AG20443 (cell line): ENCODE measurements around the gene RRP1B.
"Not testable (repeated sequence)": the region's sequence is repeated elsewhere in the genome, so short reads cannot be mapped to it uniquely, and the experiment has no call there.

Source experiments
- DNase-seq: peaks from one replicate; pipeline ENCODE4 v3.0.0; 2012; ENCODE audit warnings: low spot score, mixed read lengths

RRP1B gene

GRCh38 chr21:43659136-43660000 lies at the start of gene RRP1B, which contains the start of gene HSF2BP:
RRP1B (plus strand) TSS chr21:43659560; CDS start chr21:43659665, 105 bp downstream.
HSF2BP (minus strand) TSS chr21:43659488; CDS start chr21:43658096, 1,392 bp downstream.
- peak; percentile 98 for DNase-seq

GRCh38 chr21:43611598-43612369 lies 47.6 kb upstream of the RRP1B start:
- peak; percentile 69 for DNase-seq

GRCh38 chr21:43613755-43614638 lies 45.4 kb upstream of the RRP1B start:
- DNase-seq: peak; percentile 46

DNA sequence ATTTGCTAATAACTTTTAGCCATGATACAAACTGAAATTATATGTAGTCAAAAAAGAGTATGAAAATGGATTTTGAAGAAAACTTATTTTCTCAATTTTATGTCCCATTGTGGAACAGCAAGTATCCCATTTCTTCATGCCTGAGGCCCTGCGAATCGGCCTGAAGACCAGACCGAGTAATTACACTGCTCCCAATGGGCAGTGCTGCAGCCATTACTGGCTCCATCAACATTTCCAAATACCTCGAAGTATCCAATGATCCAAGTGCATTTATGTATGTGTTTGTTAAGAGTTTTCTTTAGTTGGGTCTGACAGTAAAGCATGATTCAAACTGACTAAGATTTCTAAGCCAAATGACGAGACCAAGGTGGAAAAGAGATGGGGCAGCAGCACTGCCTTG lies 44.5 kb upstream of the RRP1B start:
- no peak for DNase-seq

- DNase-seq: not testable (repeated sequence)
Observed at GRCh38 chr21:43616861-43617260, 42.5 kb upstream of the RRP1B start.

DNA sequence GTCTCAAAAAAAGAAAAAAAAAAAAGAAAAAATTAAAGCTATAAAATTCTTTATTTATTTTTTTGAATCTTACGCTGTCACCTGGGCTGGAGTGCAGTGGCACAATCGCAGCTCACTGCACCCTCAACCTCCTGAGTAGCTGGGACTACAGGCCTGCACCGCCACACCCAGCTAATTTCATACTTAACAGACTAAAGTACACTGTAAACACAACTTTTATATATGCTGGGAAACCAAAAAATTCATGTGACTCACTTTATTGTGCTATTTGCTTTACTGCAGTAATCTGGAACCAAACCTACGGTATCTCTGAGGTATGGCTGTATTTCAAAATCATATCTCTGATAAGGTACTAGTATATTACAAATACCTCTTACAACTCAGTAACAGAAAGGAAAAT lies 40.4 kb upstream of the RRP1B start:
- DNase-seq: no peak

DNA sequence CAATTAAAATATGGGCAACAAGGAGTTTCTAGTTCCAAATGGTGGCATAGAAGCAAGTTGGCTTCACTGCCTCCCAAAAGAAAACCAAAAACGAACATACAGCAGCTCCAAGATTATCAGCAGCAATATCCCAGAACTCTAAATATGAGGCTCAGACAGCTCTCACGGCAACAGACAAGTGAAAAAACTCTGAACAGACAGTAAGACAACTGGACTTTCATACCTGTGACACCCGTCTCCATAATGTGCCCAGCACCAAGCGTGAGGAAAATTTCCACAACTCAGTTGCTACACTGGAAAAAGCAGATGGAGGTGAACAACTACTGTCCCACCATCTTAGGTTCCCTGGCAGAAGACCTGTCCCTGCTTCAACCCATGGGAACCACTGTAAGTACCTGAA lies 40.0 kb upstream of the RRP1B start:
- no peak for DNase-seq

- no peak for DNase-seq
Observed at GRCh38 chr21:43619856-43620255, 39.5 kb upstream of the RRP1B start.

DNA sequence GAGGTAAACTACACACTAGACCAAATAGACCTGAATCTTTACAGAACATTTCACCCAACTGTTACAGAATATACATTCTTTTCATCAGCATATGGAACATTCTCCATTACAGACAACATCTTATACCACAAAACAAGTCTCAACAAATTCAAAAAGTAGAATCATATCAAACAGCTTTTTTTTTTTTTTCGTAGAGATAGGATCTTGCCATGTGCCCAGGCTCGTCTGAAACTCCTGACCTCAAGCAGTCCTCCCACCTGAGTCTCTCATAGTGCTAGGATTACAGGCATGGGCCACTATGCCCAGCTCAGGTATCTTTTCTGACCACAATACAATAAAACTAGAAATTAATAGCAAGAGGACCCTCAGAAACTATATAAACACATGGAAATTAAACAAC lies 36.6 kb upstream of the RRP1B start:
- no peak for DNase-seq

GRCh38 chr21:43623588-43623987 lies 35.8 kb upstream of the RRP1B start:
- DNase-seq: no peak

GRCh38 chr21:43624339-43624738 lies 35.0 kb upstream of the RRP1B start:
- DNase-seq: no peak

- DNase-seq: no peak
Observed at GRCh38 chr21:43626390-43626789, 33.0 kb upstream of the RRP1B start.

DNA sequence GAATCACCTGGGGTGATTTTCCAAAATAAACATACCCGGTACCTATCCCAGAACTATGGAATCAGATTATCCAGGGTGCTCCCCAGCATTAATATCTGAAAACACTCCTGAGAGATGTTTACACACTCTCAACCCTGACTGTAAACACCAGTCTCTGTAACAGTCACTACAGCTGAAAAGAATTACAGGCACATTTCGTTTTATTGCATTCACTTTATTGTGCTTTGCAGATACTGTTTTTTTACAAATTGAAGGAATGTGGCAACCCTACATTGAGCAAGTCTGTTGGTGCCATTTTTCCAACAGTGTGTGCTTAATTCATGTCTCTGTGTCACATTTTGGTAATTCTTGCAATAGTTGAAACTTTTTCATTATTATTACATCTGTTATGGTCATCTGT lies 31.8 kb upstream of the RRP1B start:
- no peak for DNase-seq

- DNase-seq: no peak
Observed at GRCh38 chr21:43631411-43632107, 27.8 kb upstream of the RRP1B start.

DNA sequence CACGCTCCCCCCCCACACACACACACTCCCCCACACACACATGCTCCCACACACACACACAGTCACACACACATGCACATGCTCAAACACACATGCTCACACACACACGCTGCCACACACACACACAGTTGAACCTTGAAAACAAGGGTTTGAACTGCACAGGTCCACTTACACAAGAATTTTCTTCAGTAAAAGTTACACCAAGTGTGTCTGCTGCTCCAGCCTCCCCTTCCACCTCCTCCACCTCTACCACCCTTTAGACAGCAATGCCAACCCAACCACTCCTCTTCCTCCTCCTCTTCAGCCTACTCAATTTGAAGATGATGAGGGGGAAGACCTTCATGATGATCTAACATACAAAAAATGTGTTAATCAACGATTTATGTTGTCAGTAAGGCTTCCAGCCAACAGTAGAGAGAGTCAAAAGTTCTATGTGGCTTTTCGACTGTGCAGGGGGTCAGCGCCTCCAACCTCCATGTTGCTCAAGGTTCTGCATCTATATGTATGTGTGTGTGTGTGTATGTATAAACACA lies 26.9 kb upstream of the RRP1B start:
- DNase-seq: no peak

DNA sequence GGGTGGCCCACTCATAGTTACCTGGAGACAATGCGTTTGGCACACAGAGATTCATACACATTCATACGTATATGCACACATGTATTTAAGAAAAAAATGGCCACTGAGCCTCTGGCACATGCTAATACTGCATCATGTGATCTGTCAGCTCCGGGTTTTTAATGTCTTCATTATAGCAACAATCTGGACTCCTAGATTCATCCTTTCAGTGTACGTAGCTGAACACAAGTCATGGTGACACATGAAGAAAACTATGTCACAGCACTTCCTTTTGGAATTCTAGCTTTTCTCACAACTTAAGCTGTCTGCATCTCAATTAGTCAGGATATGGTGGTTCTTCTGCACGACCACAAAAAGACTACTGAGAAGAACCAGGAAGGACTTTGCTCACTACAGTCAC lies 24.7 kb upstream of the RRP1B start:
- DNase-seq: peak; percentile 57

DNA sequence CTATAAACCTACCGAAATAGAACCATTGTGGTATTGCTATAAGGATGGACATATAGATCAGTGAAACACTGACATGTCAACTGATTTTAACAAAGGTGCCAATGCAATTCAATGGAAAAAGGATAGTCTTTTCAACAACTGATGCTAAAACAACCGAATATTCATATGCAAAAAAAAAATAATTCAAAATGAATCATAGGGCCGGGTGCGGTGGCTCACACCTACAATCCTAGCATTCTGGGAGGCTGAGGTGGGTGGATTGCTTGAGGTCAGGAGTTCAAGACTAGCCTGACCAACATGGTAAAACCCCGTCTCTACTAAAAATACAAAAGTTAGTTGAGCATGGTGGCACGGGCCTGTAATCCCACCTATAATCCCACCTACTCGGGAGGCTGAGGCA lies 23.9 kb upstream of the RRP1B start:
- DNase-seq: no peak

- no peak for DNase-seq
Observed at GRCh38 chr21:43637530-43638158, 21.7 kb upstream of the RRP1B start.

DNA sequence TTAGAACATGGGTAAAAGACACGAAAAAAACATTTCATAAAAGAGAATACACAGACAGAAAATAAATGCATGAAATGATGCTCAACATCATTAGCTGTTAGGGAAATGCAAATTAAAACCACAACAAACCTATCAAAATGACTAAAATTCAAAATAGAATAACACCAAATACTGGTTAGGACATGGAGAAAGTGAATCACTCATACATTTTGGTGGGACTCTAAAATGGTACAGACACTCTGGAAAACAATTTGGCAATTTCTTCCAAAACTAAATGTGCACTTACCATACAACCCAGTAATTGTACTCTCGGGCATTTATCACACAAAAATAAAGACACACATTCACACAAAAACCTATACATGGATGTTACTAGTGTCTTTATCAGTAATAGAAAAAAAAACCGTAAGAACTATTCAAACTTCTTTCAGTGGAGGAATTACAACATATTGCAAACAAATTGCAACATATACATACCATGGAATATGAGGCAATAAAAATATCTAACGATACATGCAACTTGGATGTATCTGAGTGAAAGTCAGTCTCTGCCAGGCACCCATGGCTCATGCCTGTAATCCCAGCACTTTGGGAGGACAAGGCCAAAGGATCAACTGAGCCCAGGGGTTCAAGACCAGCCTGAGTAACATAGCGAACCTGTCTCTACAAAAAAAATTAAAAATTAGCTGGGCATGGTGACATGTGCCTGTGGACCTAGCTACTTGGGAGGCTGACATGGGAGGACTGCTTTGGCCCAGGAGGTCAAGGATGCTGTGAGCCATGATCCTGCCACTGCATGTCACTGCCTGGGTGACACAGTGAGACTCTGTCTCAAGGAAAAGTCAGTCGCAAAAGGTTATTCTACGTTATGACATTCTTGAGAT lies 19.6 kb upstream of the RRP1B start:
- DNase-seq: peak; percentile 37

DNA sequence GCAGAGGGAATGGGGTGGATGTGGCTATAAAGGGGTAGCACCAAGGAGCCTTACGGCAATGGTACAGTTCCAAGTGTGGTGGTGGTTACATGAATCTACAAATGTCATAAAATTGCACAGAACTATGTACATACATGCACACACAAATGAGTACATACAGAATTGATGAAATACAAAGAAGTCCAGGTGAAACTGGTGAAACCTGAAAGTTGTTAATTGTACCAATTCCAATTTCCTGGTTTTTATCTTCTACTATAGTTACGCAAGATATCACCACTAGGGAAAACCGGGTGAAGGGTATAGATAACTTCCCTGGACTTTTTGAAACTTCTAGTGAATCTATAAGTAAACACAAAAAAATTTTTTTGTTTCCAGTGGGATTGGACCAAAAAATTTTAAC lies 19.0 kb upstream of the RRP1B start:
- DNase-seq: no peak
